Neural cell (in vitro differentiated cells): ENCODE data around the gene B4GALT2. TPM values are rescaled to one million over a fixed set of nuclear protein-coding genes. Genes with fewer than 3 reads are reported as not detected.

ENCODE experiments used
- H2AFZ ChIP-seq: fragments of 200-600, 300-800 bp; sonication (generic), shearing (Covaris generic); 2 replicates; pipeline ENCODE4 v1.6.0; 2014; ENCODE audit warnings: low read depth, mild to moderate bottlenecking, antibody characterized with exemption, low read length, moderate library complexity
- H3F3A ChIP-seq: fragments of 200-600 bp; shearing (Covaris generic); 2 replicates; pipeline ENCODE4 v1.6.1; 2016; ENCODE audit warnings: mild to moderate bottlenecking, moderate library complexity, mixed read lengths, antibody characterized with exemption, low read length; ENCODE audit not compliant: insufficient read depth, poor library complexity, severe bottlenecking
- H3K27ac ChIP-seq: fragments of 200-600, 300-800 bp; sonication (generic), shearing (Covaris generic); 2 replicates; pipeline ENCODE4 v1.5.1; 2014; ENCODE audit warnings: mild to moderate bottlenecking, low read length, moderate library complexity
- H3K27me3 ChIP-seq: fragments of 300-800, 200-600 bp; sonication (generic), shearing (Covaris generic); 2 replicates; pipeline ENCODE4 v1.6.0; 2014; ENCODE audit warnings: mild to moderate bottlenecking, low read depth, low read length, moderate library complexity; ENCODE audit not compliant: insufficient read depth
- H3K36me3 ChIP-seq: fragments of 300-800, 200-600 bp; sonication (generic), shearing (Covaris generic); 2 replicates; pipeline ENCODE4 v1.5.1; 2014; ENCODE audit warnings: mild to moderate bottlenecking, antibody characterized with exemption, low read length, moderate library complexity; ENCODE audit not compliant: insufficient read depth
- H3K4me2 ChIP-seq: fragments of 300-800, 200-600 bp; sonication (generic), shearing (Covaris generic); 2 replicates; pipeline ENCODE4 v1.6.0; 2014; ENCODE audit warnings: mild to moderate bottlenecking, low read length
- H3K4me3 ChIP-seq: fragments of 300-800, 200-600 bp; sonication (generic), shearing (Covaris generic); 2 replicates; pipeline ENCODE4 v1.5.1; 2014; ENCODE audit warnings: mild to moderate bottlenecking, low read length, moderate library complexity
- H3K79me2 ChIP-seq: fragments of 200-600 bp; shearing (Covaris generic); replicated peaks from 2 replicates; pipeline ENCODE4 v1.6.0; 2014; ENCODE audit warnings: mild to moderate bottlenecking, low read length, moderate library complexity; ENCODE audit not compliant: insufficient read depth
- H3K9ac ChIP-seq: fragments of 300-800, 200-600 bp; sonication (generic), shearing (Covaris generic); 2 replicates; pipeline ENCODE4 v1.6.1; 2016; ENCODE audit warnings: mild to moderate bottlenecking, low read length, mixed read lengths
- H3K9me2 ChIP-seq: fragments of 200-600 bp; shearing (Covaris generic); 2 replicates; pipeline ENCODE4 v1.6.1; 2016; ENCODE audit warnings: mild to moderate bottlenecking, low read length, mixed read lengths; ENCODE audit not compliant: insufficient read depth
- H3K9me3 ChIP-seq: fragments of 200-600, 300-800 bp; sonication (generic), shearing (Covaris generic); 2 replicates; pipeline ENCODE4 v1.6.1; 2016; ENCODE audit warnings: mild to moderate bottlenecking, mixed run types, low read length, moderate library complexity, mixed read lengths
- H4K20me1 ChIP-seq: fragments of 200-600 bp; shearing (Covaris generic); 2 replicates; pipeline ENCODE4 v1.6.1; 2016; ENCODE audit warnings: mild to moderate bottlenecking, mixed run types; ENCODE audit not compliant: insufficient read depth
- CTCF ChIP-seq: fragments of 450-650 bp; IDR thresholded peaks from 2 replicates; pipeline ENCODE4 v1.5.1; 2014; ENCODE audit warnings: antibody characterized with exemption, mild to moderate bottlenecking, moderate library complexity; ENCODE audit not compliant: poor library complexity, severe bottlenecking
- EP300 ChIP-seq: fragments of 450-650 bp; conservative IDR thresholded peaks from 2 replicates; pipeline ENCODE4 v1.6.1; 2014; ENCODE audit warnings: antibody characterized with exemption, mild to moderate bottlenecking, moderate library complexity; ENCODE audit not compliant: poor library complexity, severe bottlenecking
- EZH2 ChIP-seq: fragments of 200-600, 300-800 bp; shearing (Covaris generic), sonication (generic); IDR thresholded peaks from 2 replicates; pipeline ENCODE4 v1.6.1; 2014; ENCODE audit warnings: antibody characterized with exemption, low read length, borderline replicate concordance, mild to moderate bottlenecking; ENCODE audit not compliant: insufficient read depth, poor library complexity, severe bottlenecking
- MXI1 ChIP-seq: fragments of 450-650 bp; conservative IDR thresholded peaks from 2 replicates; pipeline ENCODE4 v1.6.1; 2014; ENCODE audit warnings: antibody characterized with exemption, mild to moderate bottlenecking; ENCODE audit not compliant: poor library complexity, severe bottlenecking
- POLR2AphosphoS5 ChIP-seq: IDR thresholded peaks from 2 replicates; pipeline ENCODE4 v1.6.1; 2012
- RAD21 ChIP-seq: fragments of 450-650 bp; conservative IDR thresholded peaks from 2 replicates; pipeline ENCODE4 v1.6.1; 2014; ENCODE audit warnings: antibody characterized with exemption, mild to moderate bottlenecking, moderate library complexity
- REST ChIP-seq: IDR thresholded peaks from 2 replicates; pipeline ENCODE4 v1.6.1; 2012; ENCODE audit warnings: borderline replicate concordance
- SMC3 ChIP-seq: fragments of 450-650 bp; conservative IDR thresholded peaks from 2 replicates; pipeline ENCODE4 v1.6.1; 2014; ENCODE audit warnings: antibody characterized with exemption, mild to moderate bottlenecking, moderate library complexity; ENCODE audit not compliant: poor library complexity
- TAF1 ChIP-seq: IDR thresholded peaks from 2 replicates; pipeline ENCODE4 v1.6.1; 2012; ENCODE audit warnings: low read depth
- polyA plus RNA-seq: library from polyadenylated mRNA; depleted of rRNA; stranded (reverse); fragments of >200 nt; gene quantifications from 2 replicates; pipeline ENCODE4 v1.2.3, GENCODE V29; 2014

Gene B4GALT2
- polyA plus RNA-seq, 1 donor from 2014 or later: 129 TPM

GRCh38 chr1:43956234-43956633 lies 22.8 kb upstream of the B4GALT2 start:
- H3F3A ChIP-seq: no peaks in the 10 kb centered on the region

GRCh38 chr1:43957407-43958040 lies 21.5 kb upstream of the B4GALT2 start:
- Histone ChIP-seq H3K9me3 (no peaks in the 10 kb centered on the region), H3K36me3 (peaks cover 17% of the 10 kb centered on the region), H3K27ac (no peak overlapping the region), H3K9me2 (no peaks in the 10 kb centered on the region), H3F3A (no peaks in the 10 kb centered on the region), H4K20me1 (no peaks in the 10 kb centered on the region), H3K4me3 (no peak overlapping the region), H3K9ac (no peak overlapping the region), H2AFZ (no peak overlapping the region), H3K27me3 (no peaks in the 10 kb centered on the region), H3K79me2 (peaks cover 25% of the 10 kb centered on the region), H3K4me2 (no peak overlapping the region)
- no peak for TF ChIP-seq POLR2AphosphoS5

More at GRCh38 chr1:43956234-43956633, 22.8 kb upstream of the B4GALT2 start:
- Histone ChIP-seq H4K20me1 (no peaks in the 10 kb centered on the region), H3K9ac (no peak overlapping the region), H3K36me3 (peaks cover 17% of the 10 kb centered on the region), H3K9me2 (no peaks in the 10 kb centered on the region), H3K4me3 (no peak overlapping the region), H3K4me2 (no peak overlapping the region), H3K9me3 (no peaks in the 10 kb centered on the region), H3K79me2 (peaks cover 30% of the 10 kb centered on the region), H3K27ac (no peak overlapping the region), H2AFZ (no peak overlapping the region), H3K27me3 (no peaks in the 10 kb centered on the region)
- TF ChIP-seq CTCF: no peak

GRCh38 chr1:43958351-43959255 lies 20.4 kb upstream of the B4GALT2 start:
- Histone ChIP-seq H3K27ac (no peak overlapping the region), H3K36me3 (peaks cover 26% of the 10 kb centered on the region), H3K9ac (no peak overlapping the region), H3K4me3 (no peak overlapping the region), H2AFZ (no peak overlapping the region), H3K9me3 (no peaks in the 10 kb centered on the region), H3F3A (no peaks in the 10 kb centered on the region), H4K20me1 (no peaks in the 10 kb centered on the region), H3K79me2 (peaks cover 23% of the 10 kb centered on the region), H3K9me2 (no peaks in the 10 kb centered on the region), H3K27me3 (no peaks in the 10 kb centered on the region), H3K4me2 (no peak overlapping the region)
- TF ChIP-seq TAF1 (no peak), POLR2AphosphoS5 (no peak), CTCF (no peak), RAD21 (no peak), EZH2 (no peak), EP300 (no peak), REST (no peak), SMC3 (no peak), MXI1 (no peak)
